GM21390 (cell line): Measurements from ENCODE around the gene ATG10.
A peak's percentile ranks its signal among the peaks of the same experiment; 100 is the strongest.
"Not testable (repeated sequence)": the region's sequence is repeated elsewhere in the genome, so short reads cannot be mapped to it uniquely, and the experiment has no call there.

Source experiments
- ATAC-seq: cut with Tn5 transposase; IDR thresholded peaks from one replicate; pipeline ENCODE4 v1.9.1; 2021; ENCODE audit not compliant: unreplicated experiment

The ATG10 gene

GRCh38 chr5:81971712-81972491 is at the start of gene ATG10:
TSS of gene ATG10 (plus strand) at chr5:81972023. CDS start at chr5:81987571, 15,548 bp downstream.
- peak; percentile 96 for ATAC-seq

GRCh38 chr5:81922854-81923279 is 49.0 kb upstream of the ATG10 start:
- no peak for ATAC-seq

- no peak for ATAC-seq
These were observed 47.4 kb upstream of the ATG10 start for GRCh38 chr5:81924442-81924841.

- ATAC-seq: no peak
These were observed 46.8 kb upstream of the ATG10 start for GRCh38 chr5:81925009-81925408.

- no peak for ATAC-seq
These were observed 45.8 kb upstream of the ATG10 start for GRCh38 chr5:81925981-81926380.

DNA sequence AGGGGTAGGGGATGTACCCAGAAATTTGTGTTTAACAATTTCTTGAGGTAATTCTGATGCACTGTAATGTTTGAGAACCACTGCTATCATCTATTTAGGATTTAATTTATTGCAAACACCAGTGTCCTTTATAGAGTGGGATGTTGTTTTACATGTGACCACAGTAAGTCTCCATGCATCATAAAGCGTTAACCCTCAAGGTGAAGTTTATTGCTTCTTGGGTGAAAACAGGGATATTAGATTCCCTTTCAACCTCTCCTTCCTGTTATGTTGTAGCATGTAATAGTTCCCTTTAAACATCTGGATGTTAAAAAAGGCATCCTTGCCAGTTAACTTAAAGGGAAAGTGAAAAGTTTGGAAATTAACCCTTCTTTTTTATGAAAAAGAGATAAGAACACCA is 35.8 kb upstream of the ATG10 start:
- no peak for ATAC-seq

DNA sequence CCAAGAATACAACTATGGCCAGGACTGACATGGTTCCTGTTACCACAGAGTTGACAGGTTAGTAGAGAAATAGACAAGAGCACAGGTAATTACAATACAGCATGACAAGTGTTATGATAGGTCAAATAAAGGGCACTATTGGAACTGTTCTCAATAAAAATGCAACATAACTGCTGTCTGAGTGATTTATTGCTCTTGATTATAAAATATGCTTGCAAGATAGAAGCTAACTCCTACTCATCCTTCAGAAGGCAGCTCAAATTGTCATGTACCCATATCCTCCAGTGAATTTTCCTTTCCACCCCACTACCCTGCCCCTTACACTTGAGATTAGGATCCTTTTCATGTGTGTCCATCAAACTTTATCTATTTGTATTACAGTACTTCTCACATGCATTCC is 35.1 kb upstream of the ATG10 start:
- ATAC-seq: no peak

DNA sequence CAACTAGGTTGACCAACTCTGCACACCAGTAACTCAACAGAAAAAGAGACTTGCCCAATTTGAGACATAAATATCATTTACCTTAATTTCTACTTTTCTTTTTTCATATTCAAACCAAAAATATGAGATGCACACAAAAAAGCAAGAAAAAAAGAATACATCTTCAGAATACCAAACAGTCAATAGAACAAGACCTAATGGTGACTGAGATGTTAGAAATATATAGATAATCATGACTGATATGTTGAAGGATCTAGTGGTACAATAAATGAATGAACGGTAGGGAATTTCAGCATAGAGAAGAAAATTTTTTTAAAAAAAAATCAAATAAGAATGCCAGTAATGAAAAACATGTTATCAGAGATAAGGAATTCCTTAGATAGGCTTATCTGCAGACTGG is 29.1 kb upstream of the ATG10 start:
- ATAC-seq: no peak

DNA sequence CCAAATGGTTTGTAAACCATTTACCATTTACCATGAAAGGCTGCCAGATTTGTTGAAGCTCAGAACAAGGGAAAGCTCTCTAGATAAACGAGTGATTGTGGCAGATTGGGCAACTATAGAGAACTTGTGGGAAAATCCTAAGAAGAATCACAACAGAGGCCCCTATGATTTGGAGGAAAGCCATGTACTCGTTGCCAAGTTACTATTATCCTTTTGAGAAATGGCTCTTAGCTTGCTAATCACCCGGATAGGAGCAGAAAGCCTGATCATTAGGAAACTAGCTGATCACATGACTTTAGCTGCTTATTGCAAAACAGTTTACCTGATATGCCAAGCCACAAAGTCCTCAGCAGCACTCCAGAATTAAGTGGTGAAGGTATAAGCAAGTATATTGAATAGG is 23.5 kb upstream of the ATG10 start:
- ATAC-seq: no peak

GRCh38 chr5:81949462-81949861 is 22.4 kb upstream of the ATG10 start:
- ATAC-seq: no peak

DNA sequence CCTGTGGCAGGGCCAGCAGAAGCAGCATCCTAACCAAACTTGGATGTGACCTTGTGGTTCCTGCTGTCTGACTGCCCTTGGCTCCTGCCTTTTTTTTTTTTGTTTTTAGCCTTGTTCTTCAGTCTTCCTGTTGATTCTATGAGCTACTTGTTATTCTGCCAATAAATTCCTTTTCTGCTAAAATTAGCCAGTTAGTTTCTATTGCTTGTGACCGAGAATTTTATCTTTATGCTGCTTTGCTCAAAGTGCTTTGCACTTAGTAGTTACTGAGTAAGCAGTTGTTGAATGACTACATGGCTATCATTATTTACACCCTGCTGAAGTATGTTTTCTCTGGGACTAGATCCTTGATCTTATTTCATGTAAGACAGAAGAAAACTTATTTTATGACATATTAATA is 20.8 kb upstream of the ATG10 start:
- ATAC-seq: no peak

DNA sequence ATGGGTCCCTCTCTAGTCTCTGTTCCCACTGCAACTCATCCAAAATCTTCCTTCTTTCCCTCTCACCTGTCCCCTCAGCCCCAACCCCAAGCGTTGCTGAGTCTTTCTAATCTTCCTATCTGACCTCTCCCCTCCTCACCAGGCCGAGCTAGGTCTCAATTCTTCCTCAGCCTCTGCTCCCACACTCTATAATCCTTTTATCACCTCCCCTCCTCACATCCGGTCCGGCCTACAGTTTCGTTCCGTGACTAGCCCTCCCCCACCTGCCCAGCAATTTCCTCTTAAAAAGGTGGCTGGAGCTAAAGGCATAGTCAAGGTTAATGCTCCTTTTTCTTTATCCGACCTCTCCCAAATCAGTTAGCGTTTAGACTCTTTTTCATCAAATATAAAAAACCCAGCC is 17.0 kb upstream of the ATG10 start:
- ATAC-seq: not testable (repeated sequence)

GRCh38 chr5:81958129-81958528 is 13.7 kb upstream of the ATG10 start:
- ATAC-seq: not testable (repeated sequence)

DNA sequence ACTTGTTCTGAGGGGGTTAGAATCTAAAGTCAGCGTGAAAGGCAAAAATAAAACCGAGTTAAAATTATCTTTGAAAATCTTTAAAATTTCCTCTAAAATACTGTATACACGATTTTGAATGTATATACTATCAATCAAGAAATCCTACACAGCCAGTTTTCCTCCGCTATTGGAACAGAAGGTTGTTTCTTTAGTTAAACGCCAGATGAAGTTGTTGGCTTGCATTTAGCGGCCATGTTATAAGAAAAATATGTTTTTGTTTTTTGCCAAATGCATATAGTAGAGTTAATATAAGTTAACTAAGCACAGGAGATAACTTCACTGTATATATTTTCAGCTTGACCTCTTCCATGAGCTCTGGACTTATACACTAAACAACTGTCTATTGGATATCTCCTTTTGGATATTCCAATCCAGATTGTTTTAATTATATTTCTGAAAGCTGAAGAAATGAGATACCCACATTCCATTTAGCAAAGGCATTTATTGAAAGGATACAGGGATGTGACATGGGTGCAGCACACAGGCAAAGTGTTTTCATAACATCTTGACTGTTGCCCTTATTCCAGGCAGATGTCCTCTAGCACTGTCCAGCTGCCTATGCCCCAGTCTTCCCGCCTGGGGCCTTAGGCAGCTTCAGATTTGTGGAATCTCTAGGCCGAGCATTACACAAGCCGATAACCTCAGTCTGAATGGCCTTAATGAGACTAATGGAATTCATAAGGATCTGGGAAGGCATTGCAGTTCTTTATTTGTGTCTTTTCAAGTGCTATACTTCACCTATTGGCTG is 10.0 kb upstream of the ATG10 start:
- no peak for ATAC-seq

DNA sequence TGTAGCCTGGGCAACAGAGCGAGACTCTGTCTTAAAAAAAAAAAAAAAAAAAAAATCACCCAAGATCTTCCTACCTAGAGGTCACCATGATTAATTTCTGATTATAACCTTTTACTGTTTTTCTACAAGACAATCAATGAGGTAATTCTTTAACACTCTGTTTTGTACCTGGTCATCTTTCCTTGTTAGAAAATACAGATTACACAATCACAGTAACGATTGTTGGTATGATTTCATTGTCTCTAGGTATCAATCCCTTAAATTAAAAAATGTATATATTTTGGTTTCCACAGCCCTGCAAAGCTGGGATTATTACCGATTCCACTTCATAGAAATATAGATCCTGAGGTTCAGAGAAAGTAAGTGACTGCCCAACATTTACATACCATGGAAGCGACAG is 8.3 kb upstream of the ATG10 start:
- ATAC-seq: no peak

- no peak for ATAC-seq
These were observed 6.3 kb upstream of the ATG10 start for GRCh38 chr5:81965524-81965923.

DNA sequence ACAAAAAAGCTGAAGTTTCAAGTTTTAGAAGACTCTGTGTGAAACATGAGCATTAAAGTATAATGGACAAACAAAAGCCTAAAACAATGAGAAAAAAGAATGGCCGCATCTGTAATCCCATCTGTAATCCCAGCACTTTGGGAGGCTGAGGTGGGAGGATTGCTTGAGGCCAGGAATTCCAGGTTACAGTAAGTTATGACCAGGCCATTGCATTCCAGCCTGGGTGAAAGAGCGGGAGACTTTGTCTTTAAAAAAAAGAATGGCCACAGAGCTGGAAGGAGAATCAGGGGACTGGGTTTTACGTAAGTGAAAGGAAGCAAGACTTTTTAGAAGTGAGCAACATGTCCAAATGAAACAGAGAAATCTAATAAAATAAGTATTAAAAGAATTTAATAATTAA is 2.6 kb upstream of the ATG10 start:
- no peak for ATAC-seq

DNA sequence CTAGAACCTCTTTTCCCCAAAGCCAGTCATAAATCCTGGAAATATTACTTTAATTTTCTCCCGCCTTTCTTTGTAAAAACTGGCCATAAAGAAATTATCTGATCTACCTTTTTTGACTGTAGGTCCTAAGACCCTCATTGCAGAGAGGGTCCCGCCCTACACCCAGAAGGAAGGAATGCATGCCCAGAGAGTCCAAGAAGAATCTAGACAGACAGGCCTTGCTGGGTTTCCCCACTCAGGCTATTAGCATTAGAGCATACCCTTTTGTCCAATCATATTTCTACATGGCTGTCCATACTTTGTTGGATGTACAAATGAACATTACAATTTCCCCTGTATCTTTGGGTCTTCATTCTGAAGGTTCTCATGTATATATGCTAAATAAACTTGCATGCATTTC is 1.9 kb upstream of the ATG10 start:
- no peak for ATAC-seq

DNA sequence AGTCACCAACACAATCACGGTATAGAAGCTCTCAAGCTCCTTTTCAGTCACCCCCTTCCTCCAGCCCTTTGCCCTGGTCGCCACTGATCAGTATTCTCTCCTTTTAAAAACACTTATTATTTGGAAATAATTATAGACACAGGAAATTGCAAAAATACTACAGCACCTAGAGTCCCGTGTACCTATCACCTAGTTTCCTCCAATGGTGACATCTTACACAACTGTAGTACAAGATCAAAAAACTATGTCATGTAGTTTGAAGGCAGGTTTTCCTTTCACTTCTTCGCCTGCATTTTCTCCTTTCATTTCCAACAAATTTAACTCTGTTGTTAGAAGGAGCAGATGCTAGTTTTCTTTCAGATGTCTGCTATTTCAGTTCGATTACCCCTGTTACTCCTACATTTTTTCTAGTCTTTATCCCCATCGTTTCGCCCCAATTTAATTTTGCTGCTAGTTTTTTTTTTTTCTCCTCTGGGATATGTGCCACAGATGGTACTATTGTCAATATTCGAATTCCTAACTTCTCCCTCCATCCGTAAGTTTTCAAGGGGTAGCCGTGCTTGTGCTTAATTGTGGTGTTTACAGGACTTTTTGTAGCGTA is 612 bp upstream of the ATG10 start:
- ATAC-seq: peak; percentile 20

DNA sequence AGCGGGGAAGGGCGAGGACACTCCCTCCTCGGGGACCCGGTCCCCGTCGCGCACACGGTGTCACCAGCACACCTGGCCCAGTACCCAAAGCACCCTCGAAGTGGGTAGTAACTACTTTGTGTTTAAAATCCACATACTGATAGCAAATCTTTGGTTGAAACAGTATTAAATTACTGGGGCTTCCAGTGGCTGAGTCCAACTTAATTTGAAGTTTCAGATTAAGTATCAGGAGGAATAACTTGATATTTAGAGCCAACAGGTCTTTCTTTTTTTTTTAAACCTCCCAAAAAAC is 615 bp downstream of the ATG10 start:
- ATAC-seq: no peak

DNA sequence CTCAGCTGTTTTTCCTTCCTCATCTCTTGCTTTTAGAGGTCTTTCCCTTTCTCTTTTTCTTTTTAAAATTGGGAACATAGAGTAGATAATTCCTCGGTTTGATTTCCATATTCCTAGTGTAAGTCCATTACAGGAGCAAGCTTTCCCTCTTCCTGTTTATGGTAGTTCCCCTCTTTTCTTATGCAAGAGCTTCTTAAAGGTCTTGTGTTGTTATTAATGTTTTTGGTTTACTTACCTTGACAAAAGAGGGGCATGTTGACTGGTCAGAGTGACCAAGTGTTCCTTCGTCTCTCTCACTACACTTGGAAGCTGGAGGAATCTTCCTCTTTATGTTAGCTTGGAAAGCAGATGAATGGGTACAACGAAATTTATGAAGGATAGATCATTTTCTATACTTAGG is 8.3 kb downstream of the ATG10 start:
- ATAC-seq: no peak

GRCh38 chr5:81980598-81981260 is 8.9 kb downstream of the ATG10 start:
- ATAC-seq: no peak
